Pancreas (tissue), 10 donors: ENCODE data around the gene NPIPB12. TPM values are rescaled to one million over a fixed set of nuclear protein-coding genes. Genes with fewer than 3 reads are reported as not detected.
"Not testable (repeated sequence)": the region's sequence is repeated elsewhere in the genome, so short reads cannot be mapped to it uniquely, and the experiment has no call there.

Experiments used
- ATAC-seq, 4 donors: fragments of 200-7000 bp; cut with Tn5 transposase; one replicate each; pipeline versions ENCODE4 v1.8.0 to v1.9.1; 2020; ENCODE audit warnings: mild to moderate bottlenecking in 4 of 4, moderate library complexity in 4 of 4
- DNase-seq, 6 donors: peaks; one replicate each; pipeline ENCODE4 v3.0.0-alpha.2; 2020
- FAIRE-seq: peaks from 2 replicates; lab custom pipeline; 2012; peaks lifted over from hg19 to GRCh38; lab: Jason Lieb, UNC
- H3K27ac ChIP-seq, 4 donors: fragments of 200-600 bp; sonication (generic); 1 replicate in 3 of 4; 2 replicates in 1 of 4; pipeline versions ENCODE4 v1.5.0 to v1.8.0; 2020
- H3K27me3 ChIP-seq, 4 donors: fragments of 200-600 bp; one replicate each; pipeline ENCODE4 v1.8.0; 2021
- H3K36me3 ChIP-seq, 3 donors: fragments of 200-600 bp; sonication (generic) in 1 of 3; one replicate each; pipeline versions ENCODE4 v1.5.0 to v1.8.0; 2020 to 2021
- H3K4me1 ChIP-seq, 3 donors: fragments of 200-600 bp; one replicate each; pipeline ENCODE4 v1.8.0; 2021
- H3K4me3 ChIP-seq, 4 donors: fragments of 200-600 bp; sonication (generic) in 2 of 4; one replicate each; pipeline versions ENCODE4 v1.5.0 to v1.8.0; 2020 to 2021
- H3K9me3 ChIP-seq, 4 donors: fragments of 200-600 bp; one replicate each; pipeline ENCODE4 v1.8.0; 2021
- WGBS, 2 donors: extraction: QIAGEN DNeasy Blood & Tissue Kit; methylation state at CpG; one replicate each; pipeline ENCODE4 v1.1.7; 2013; 5-methylcytosine and 5-hydroxymethylcytosine counted together
- intact Hi-C, 3 donors: fragments of 100-400 bp; cut with DNase I; formaldehyde crosslinking; loops; one replicate each; pipeline versions ENCODE4 v1.11.1 to v1.14.2; 2022
- polyA plus RNA-seq, 2 donors: library from polyadenylated mRNA; stranded (reverse); fragments of 200-250 nt; gene quantifications; one replicate each; pipeline ENCODE4 v1.2.3, GENCODE V29; 2013
- total RNA-seq, 6 donors: library from RNA; stranded (reverse); fragmentation: NEBNext Ultra II Directional in 4 of 6; extraction: Animal tissue kit (Norgen Biotek cat#: 25700) in 4 of 6; gene quantifications; one replicate each; pipeline versions ENCODE4 v1.2.1 to v1.2.4, GENCODE V29; 2021 to 2023
- donor health status: healthy with polysubstance abuse.
- donor health status: DM: no; HTN: no; CAD: no; lungs with moderate emphysema.
- donor health status: DM: no; HTN: no; CAD: no.
- donor health status: control.
- donor health status: control.
- donor health status: Bipolar disorder and iron deficiency.
- donor health status: DM: yes; HTN: yes; CAD: no.
- donor health status: DM: no; HTN: no; CAD: no.
- donor health status: DM: no; HTN: no; CAD: no.
- donor health status: DM: yes; HTN: yes; CAD: no.

The NPIPB12 gene
- total and polyA plus RNA-seq, 8 donors, result 11.2 to 207 (median 18.2) TPM

GRCh38 chr16:29454828-29455227 lies 51.4 kb downstream of the NPIPB12 start:
- no CpG with 5 or more reads among the region's 29 CpGs for WGBS, 2 donors
- H3K27ac ChIP-seq, intact Hi-C loops, H3K4me1 ChIP-seq, H3K27me3 ChIP-seq, H3K36me3 ChIP-seq, DNase-seq, FAIRE-seq, H3K9me3 ChIP-seq, H3K4me3 ChIP-seq: not testable (repeated sequence)
- ATAC-seq, result peak; percentile 68 to 86 (median 76)

DNA sequence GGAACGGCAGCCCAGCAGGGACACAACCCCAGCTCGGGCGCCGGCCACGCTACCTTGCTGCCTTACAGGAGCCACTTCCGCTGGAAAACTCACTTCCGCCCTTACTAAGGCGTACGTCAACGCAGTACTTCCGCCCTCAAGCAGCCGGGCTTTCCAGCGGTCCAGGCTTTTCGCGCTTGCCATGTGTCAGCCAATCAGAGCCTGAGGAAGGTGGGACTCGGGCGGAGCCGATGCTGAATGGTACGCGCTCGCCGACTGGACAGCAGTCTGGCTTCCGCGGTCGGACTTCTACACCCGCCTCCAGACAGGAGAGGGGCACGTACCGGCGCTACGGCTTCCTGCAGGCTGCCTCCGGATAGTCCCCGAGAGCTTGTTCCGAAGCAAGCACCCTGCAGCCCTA lies 51.9 kb downstream of the NPIPB12 start, which contains the start of the genes BOLA2 and SLX1B:
TSS of gene BOLA2 (minus strand) at position 83 of the 400 bp plus-strand sequence. CDS start 98 bp downstream, outside the sequence.
TSS of gene SLX1B (plus strand) at position 265 of the 400 bp plus-strand sequence.
- intact Hi-C loops, H3K36me3 ChIP-seq, DNase-seq, H3K27ac ChIP-seq, H3K4me3 ChIP-seq, H3K27me3 ChIP-seq, H3K4me1 ChIP-seq, H3K9me3 ChIP-seq: not testable (repeated sequence)
- ATAC-seq, result peak; percentile 90 to 96 (median 91)
- peak; percentile 96 for FAIRE-seq
- WGBS, 2 donors, result no CpG with 5 or more reads among the region's 33 CpGs

DNA sequence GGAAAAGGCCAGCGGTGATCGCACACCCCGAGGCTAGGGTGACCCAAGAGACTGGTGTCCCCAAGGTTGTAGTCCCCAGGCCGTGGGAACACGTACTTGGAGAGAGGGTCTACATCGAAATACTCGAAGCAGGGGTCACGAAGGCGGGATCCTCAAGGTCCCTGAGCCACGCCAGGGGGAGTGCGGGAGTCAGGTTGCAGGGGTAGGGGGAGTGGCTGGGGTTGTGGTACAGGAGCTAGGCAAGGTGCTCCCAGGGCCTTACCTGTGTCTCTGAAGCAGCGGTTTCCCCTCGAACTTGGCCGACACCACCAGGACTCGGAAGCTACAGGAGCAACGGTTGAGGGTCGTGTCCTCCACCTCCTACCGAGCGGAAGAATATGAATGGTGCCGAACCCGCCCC lies 52.5 kb downstream of the NPIPB12 start:
- no CpG with 5 or more reads among the region's 21 CpGs for WGBS, 2 donors
- intact Hi-C loops, H3K4me3 ChIP-seq, DNase-seq, H3K9me3 ChIP-seq, H3K27ac ChIP-seq, H3K27me3 ChIP-seq, H3K36me3 ChIP-seq, H3K4me1 ChIP-seq, FAIRE-seq: not testable (repeated sequence)
- peak; percentile 27 to 54 (median 50) for ATAC-seq

Other genes starting within 250 kb of the NPIPB12 start
- 1 to 10 TPM in 1 of 6 donors, under 1 TPM in 5; 0.14 to 1.2 (median 0.25) TPM for gene NPIPB11, start 99.7 kb downstream of the NPIPB12 start, total RNA-seq
- 1 to 10 TPM; 2.9 to 3.6 TPM for gene NPIPB11, start 99.7 kb downstream of the NPIPB12 start, polyA plus RNA-seq
- 1 to 10 TPM; 1.1 to 3.5 (median 2.0) TPM for gene BOLA2, start 52.1 kb downstream of the NPIPB12 start, total RNA-seq
- gene BOLA2, start 52.1 kb downstream of the NPIPB12 start, polyA plus RNA-seq, result 1 to 10 TPM; 7.4 to 9.0 TPM
- gene SLX1B, start 51.9 kb downstream of the NPIPB12 start, total RNA-seq, result 10 to 100 TPM in 4 of 6 donors, 1 to 10 TPM in 2; 6.5 to 22.1 (median 14.2) TPM
- gene SLX1B, start 51.9 kb downstream of the NPIPB12 start, polyA plus RNA-seq, result 10 to 100 TPM; 11.4 to 15.3 TPM
- 1 to 10 TPM in 3 of 6 donors, under 1 TPM in 3; 0.37 to 4.6 (median 1.4) TPM for gene SULT1A4, start 46.5 kb downstream of the NPIPB12 start, total RNA-seq
- 10 to 100 TPM in 1 of 2 donors, 1 to 10 TPM in 1; 9.8 to 15.8 TPM for gene SULT1A4, start 46.5 kb downstream of the NPIPB12 start, polyA plus RNA-seq
- 1 to 10 TPM in 3 of 6 donors, under 1 TPM in 3; 0.23 to 6.4 (median 1.3) TPM for gene SPN, start 156.8 kb upstream of the NPIPB12 start, total RNA-seq
- under 1 TPM; 0.16 to 0.49 TPM for gene SPN, start 156.8 kb upstream of the NPIPB12 start, polyA plus RNA-seq
- gene QPRT, start 172.8 kb upstream of the NPIPB12 start, total RNA-seq, result 10 to 100 TPM; 16.3 to 29.7 (median 19.2) TPM
- gene QPRT, start 172.8 kb upstream of the NPIPB12 start, polyA plus RNA-seq, result 10 to 100 TPM in 1 of 2 donors, 1 to 10 TPM in 1; 8.2 to 15.1 TPM
- gene C16orf54, start 239.6 kb upstream of the NPIPB12 start, total RNA-seq, result 1 to 10 TPM in 2 of 6 donors, under 1 TPM in 3, not detected in 1; 0.24 to 1.5 (median 0.61) TPM
- gene C16orf54, start 239.6 kb upstream of the NPIPB12 start, polyA plus RNA-seq, result under 1 TPM; 0.23 to 0.26 TPM